Colonic mucosa (tissue), 4 donors: ENCODE results near the gene PPP2R3B. TPM values are rescaled to one million over a fixed set of nuclear protein-coding genes. Genes with fewer than 3 reads are reported as not detected.

ENCODE experiments used
- DNase-seq: peaks from one replicate; pipeline ENCODE4 v3.0.0-alpha.2; 2020
- H3K27ac ChIP-seq: fragments of 200-600 bp; one replicate; pipeline ENCODE4 v1.8.0; 2021
- H3K27me3 ChIP-seq: fragments of 200-600 bp; one replicate; pipeline ENCODE4 v1.8.0; 2021
- H3K36me3 ChIP-seq: fragments of 200-600 bp; one replicate; pipeline ENCODE4 v1.8.0; 2021
- H3K4me1 ChIP-seq: fragments of 200-600 bp; one replicate; pipeline ENCODE4 v1.8.0; 2021; ENCODE audit warnings: mild to moderate bottlenecking
- H3K4me3 ChIP-seq: fragments of 200-600 bp; one replicate; pipeline ENCODE4 v1.8.0; 2021
- H3K9ac ChIP-seq, 2 donors: one replicate each; pipeline ENCODE4 v1.7.0; 2013; ENCODE audit warnings: control low read depth in 2 of 2, low read depth in 2 of 2, low read length in 2 of 2
- H3K9me3 ChIP-seq: fragments of 200-600 bp; one replicate; pipeline ENCODE4 v1.8.0; 2021
- CTCF ChIP-seq: fragments of 200-600 bp; IDR thresholded peaks from one replicate; pipeline ENCODE4 v1.8.0; 2022; ENCODE audit warnings: antibody characterized with exemption, mild to moderate bottlenecking
- intact Hi-C: fragments of 100-400 bp; cut with DNase I; formaldehyde crosslinking; loops from one replicate; pipeline ENCODE4 v1.14.1; 2022
- total RNA-seq, 2 donors: library from RNA; stranded (reverse); fragmentation: NEBNext Ultra II Directional in 1 of 2; extraction: Animal tissue kit (Norgen Biotek cat#: 25700) in 1 of 2; gene quantifications; one replicate each; pipeline ENCODE4 v1.2.1, GENCODE V29; 2021
- donor health status: healthy.
- donor health status: DM: no; HTN: no; CAD: no.
- donor health status: DM: no; HTN: no; CAD: no.

The PPP2R3B gene
- total RNA-seq, 2 donors from 2014 or later, result 8.7 to 22.9 TPM

DNA sequence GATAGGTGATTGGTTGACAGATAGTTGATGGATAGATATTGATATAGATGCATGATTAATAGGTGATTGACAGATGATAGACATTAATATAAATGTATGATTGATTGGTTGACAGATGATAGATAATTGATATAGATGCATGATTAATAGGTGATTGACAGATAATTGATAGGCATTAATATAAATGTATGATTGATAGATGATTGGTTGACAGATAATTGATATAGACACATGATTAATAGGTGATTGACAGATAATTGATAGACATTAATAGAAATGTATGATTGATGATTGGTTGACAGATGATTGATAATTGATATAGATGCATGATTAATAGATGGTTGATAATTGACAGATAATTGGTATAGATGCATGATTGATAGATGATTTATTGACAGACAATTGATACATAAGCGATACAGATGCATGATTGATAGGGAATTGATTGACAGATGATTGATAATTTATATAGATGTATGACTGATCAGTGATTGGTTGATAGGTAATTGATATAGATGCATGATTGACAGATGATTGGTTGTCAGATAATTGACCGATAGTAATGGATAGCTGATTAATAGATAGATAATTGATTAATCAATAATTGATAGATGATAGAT is 44.9 kb upstream of the PPP2R3B start:
- DNase-seq, result no peak
- intact Hi-C loops, result no loop called here

GRCh38 chrX:431056-431455 is 44.3 kb upstream of the PPP2R3B start:
- no peak for DNase-seq
- TF ChIP-seq CTCF, result no peak
- H3K9me3 ChIP-seq, result no peaks in the 10 kb centered on the region

More for the DNA sequence above, 44.9 kb upstream of the PPP2R3B start:
- H3K9me3 ChIP-seq, result no peaks in the 10 kb centered on the region
- H3K27ac ChIP-seq, result no peak overlapping the region
- H3K9ac ChIP-seq, result no peak overlapping the region
- no peak for TF ChIP-seq CTCF
- H3K4me3 ChIP-seq, result no peak overlapping the region
- no peaks in the 10 kb centered on the region for H3K36me3 ChIP-seq
- H3K4me1 ChIP-seq, result no peaks in the 10 kb centered on the region
- no peaks in the 10 kb centered on the region for H3K27me3 ChIP-seq

GRCh38 chrX:429266-429825 is 42.6 kb upstream of the PPP2R3B start:
- no peaks in the 10 kb centered on the region for H3K36me3 ChIP-seq
- H3K27me3 ChIP-seq, result no peaks in the 10 kb centered on the region
- no peak for TF ChIP-seq CTCF
- DNase-seq, result no peak
- intact Hi-C loops, result no loop called here
- H3K4me1 ChIP-seq, result no peaks in the 10 kb centered on the region
- no peak overlapping the region for H3K27ac ChIP-seq
- no peak overlapping the region for H3K4me3 ChIP-seq
- no peak overlapping the region for H3K9ac ChIP-seq
- H3K9me3 ChIP-seq, result no peaks in the 10 kb centered on the region

More at GRCh38 chrX:431056-431455, 44.3 kb upstream of the PPP2R3B start:
- Histone ChIP-seq H3K4me1 (no peaks in the 10 kb centered on the region), H3K36me3 (no peaks in the 10 kb centered on the region), H3K27me3 (no peaks in the 10 kb centered on the region), H3K9ac (no peak overlapping the region), H3K27ac (no peak overlapping the region), H3K4me3 (no peak overlapping the region)
- intact Hi-C loops, result no loop called here

GRCh38 chrX:427812-428725 is 41.4 kb upstream of the PPP2R3B start:
- Histone ChIP-seq H3K4me1 (no peaks in the 10 kb centered on the region), H3K27me3 (no peaks in the 10 kb centered on the region), H3K27ac (no peak overlapping the region), H3K9me3 (no peaks in the 10 kb centered on the region), H3K4me3 (no peak overlapping the region), H3K9ac (no peak overlapping the region), H3K36me3 (no peaks in the 10 kb centered on the region)
- intact Hi-C loops, result no loop called here
- TF ChIP-seq CTCF, result no peak
- no peak for DNase-seq

GRCh38 chrX:426881-427280 is 40.2 kb upstream of the PPP2R3B start:
- Histone ChIP-seq H3K36me3 (no peaks in the 10 kb centered on the region), H3K9me3 (no peaks in the 10 kb centered on the region), H3K4me1 (no peaks in the 10 kb centered on the region), H3K27me3 (no peaks in the 10 kb centered on the region), H3K4me3 (no peak overlapping the region), H3K27ac (no peak overlapping the region), H3K9ac (no peak overlapping the region)
- no peak for DNase-seq
- intact Hi-C loops, result no loop called here
- no peak for TF ChIP-seq CTCF
